IMR-90 (cell line): ENCODE data around the gene KLHL28. TPM values are rescaled to one million over a fixed set of nuclear protein-coding genes. Genes with fewer than 3 reads are reported as not detected.

Experiments used
- ATAC-seq: fragments of 200-7000 bp; cut with Tn5 transposase; 2 replicates; pipeline ENCODE4 v1.9.1; 2020; ENCODE audit warnings: low read depth, mild to moderate bottlenecking, moderate library complexity
- BruUV-seq: library from RNA; stranded (reverse); fragments of 400-500 nt; replicated peaks from 2 replicates; lab custom pipeline; 2021; lab: Mats Ljungman, UMichigan
- CTCF ChIA-PET: fragments of 300-600 bp; formaldehyde crosslinking; extraction: SDS; loops from one replicate; lab custom pipeline; 2021; ENCODE audit warnings: antibody characterized with exemption; lab: Yijun Ruan, JAX
- POLR2A ChIA-PET: fragments of 300-600 bp; sonication (Branson Sonifier 250); formaldehyde crosslinking; loops from one replicate; lab custom pipeline; 2022; ENCODE audit warnings: antibody characterized with exemption; ENCODE audit not compliant: unreplicated experiment; lab: Charles Lee
- DNase-seq: peaks from one replicate; pipeline ENCODE4 v3.0.0; 2013
- H2AFZ ChIP-seq: replicated peaks from 2 replicates; pipeline ENCODE3; 2013; ENCODE audit warnings: low read length, mild to moderate bottlenecking; ENCODE audit not compliant: poor library complexity
- H2AK5ac ChIP-seq: 2 replicates; pipeline ENCODE4 v1.6.1; 2013; ENCODE audit warnings: low read depth, low read length, inconsistent platforms
- H2AK9ac ChIP-seq: replicated peaks from 2 replicates; pipeline ENCODE3; 2013; ENCODE audit warnings: mild to moderate bottlenecking, low read depth, low read length, moderate library complexity; ENCODE audit not compliant: poor library complexity
- H2BK120ac ChIP-seq: 2 replicates; pipeline ENCODE4 v1.6.1; 2013; ENCODE audit warnings: low read depth, low read length, inconsistent platforms
- H2BK15ac ChIP-seq: 3 replicates; pipeline ENCODE4 v1.6.1; 2013; ENCODE audit warnings: low read depth, low read length, inconsistent platforms
- H2BK20ac ChIP-seq: 2 replicates; pipeline ENCODE4 v1.6.1; 2013; ENCODE audit warnings: low read depth, mild to moderate bottlenecking, inconsistent platforms, low read length, moderate library complexity
- H2BK5ac ChIP-seq: 2 replicates; pipeline ENCODE4 v1.6.1; 2013; ENCODE audit warnings: mild to moderate bottlenecking, low read depth, low read length, inconsistent platforms; ENCODE audit not compliant: poor library complexity, severe bottlenecking
- H3K14ac ChIP-seq: replicated peaks from 2 replicates; pipeline ENCODE4 v1.6.1; 2013; ENCODE audit warnings: low read depth, low read length, inconsistent platforms
- H3K18ac ChIP-seq: 2 replicates; pipeline ENCODE4 v1.6.1; 2013; ENCODE audit warnings: low read depth, low read length, control low read depth
- H3K23ac ChIP-seq: 2 replicates; pipeline ENCODE4 v1.6.1; 2013; ENCODE audit warnings: low read depth, low read length, inconsistent platforms
- H3K27ac ChIP-seq: 2 replicates; pipeline ENCODE4 v1.5.1; 2013; ENCODE audit warnings: mild to moderate bottlenecking, control low read depth, low read length; ENCODE audit not compliant: insufficient read depth
- H3K27me3 ChIP-seq: 2 replicates; pipeline ENCODE4 v1.6.1; 2013; ENCODE audit warnings: low read length; ENCODE audit not compliant: control insufficient read depth, insufficient read depth
- H3K36me3 ChIP-seq: 2 replicates; pipeline ENCODE4 v1.6.1; 2013; ENCODE audit warnings: low read length, mixed read lengths; ENCODE audit not compliant: control insufficient read depth, insufficient read depth
- H3K4ac ChIP-seq: 2 replicates; pipeline ENCODE4 v1.6.1; 2013; ENCODE audit warnings: low read depth, low read length, inconsistent platforms
- H3K4me1 ChIP-seq: 2 replicates; pipeline ENCODE4 v1.6.1; 2013; ENCODE audit warnings: low read length, mixed read lengths; ENCODE audit not compliant: control insufficient read depth, insufficient read depth
- H3K4me2 ChIP-seq: 2 replicates; pipeline ENCODE4 v1.6.1; 2013; ENCODE audit warnings: low read depth, mild to moderate bottlenecking, control low read depth, low read length, moderate library complexity
- H3K4me3 ChIP-seq: 2 replicates; pipeline ENCODE4 v1.5.1; 2013; ENCODE audit warnings: low read depth, mild to moderate bottlenecking, control low read depth, low read length, moderate library complexity; ENCODE audit not compliant: insufficient read depth
- H3K56ac ChIP-seq: 2 replicates; pipeline ENCODE4 v1.6.1; 2013; ENCODE audit warnings: low read length, inconsistent platforms; ENCODE audit not compliant: insufficient read depth; ENCODE audit errors: extremely low read depth
- H3K79me1 ChIP-seq, 2 experiments: 2 replicates each; pipeline ENCODE4 v1.6.1; 2013; ENCODE audit warnings: low read length in 2 of 2, inconsistent platforms in 1 of 2, low read depth in 1 of 2
- H3K9ac ChIP-seq: 2 replicates; pipeline ENCODE4 v1.6.1; 2013; ENCODE audit warnings: low read depth, low read length, control low read depth
- H3K9me1 ChIP-seq: 2 replicates; pipeline ENCODE4 v1.6.1; 2013; ENCODE audit warnings: low read length, inconsistent platforms; ENCODE audit not compliant: insufficient read depth
- H3K9me3 ChIP-seq: 2 replicates; pipeline ENCODE4 v1.6.1; 2013; ENCODE audit warnings: low read length; ENCODE audit not compliant: control insufficient read depth, insufficient read depth
- H4K20me1 ChIP-seq: 2 replicates; pipeline ENCODE4 v1.6.1; 2013; ENCODE audit warnings: low read length, inconsistent platforms; ENCODE audit not compliant: insufficient read depth
- H4K5ac ChIP-seq: 2 replicates; pipeline ENCODE4 v1.6.1; 2013; ENCODE audit warnings: mild to moderate bottlenecking, low read depth, low read length, control low read depth
- H4K8ac ChIP-seq, 2 experiments: 2 replicates each; pipeline ENCODE4 v1.6.1; 2013; ENCODE audit warnings: low read depth in 2 of 2, low read length in 2 of 2, control low read depth in 1 of 2, inconsistent platforms in 1 of 2
- H4K91ac ChIP-seq: 2 replicates; pipeline ENCODE4 v1.6.1; 2013; ENCODE audit warnings: low read depth, low read length, inconsistent platforms; ENCODE audit not compliant: insufficient read depth
- CEBPB ChIP-seq: IDR thresholded peaks from 2 replicates; pipeline ENCODE4 v1.6.1; 2012; ENCODE audit warnings: low read depth, low read length, improper control_type of control experiment
- CHD1 ChIP-seq: IDR thresholded peaks from 2 replicates; pipeline ENCODE4 v1.6.1; 2012; ENCODE audit warnings: low read depth, low read length, improper control_type of control experiment
- MAFK ChIP-seq: IDR thresholded peaks from 2 replicates; pipeline ENCODE4 v1.6.1; 2012; ENCODE audit warnings: low read depth, low read length, improper control_type of control experiment
- MXI1 ChIP-seq: IDR thresholded peaks from 2 replicates; pipeline ENCODE4 v1.6.1; 2012; ENCODE audit warnings: low read depth, mild to moderate bottlenecking, low read length, moderate library complexity, borderline replicate concordance
- RAD21 ChIP-seq: IDR thresholded peaks from 2 replicates; pipeline ENCODE4 v1.6.1; 2012; ENCODE audit warnings: low read length, improper control_type of control experiment
- RFX5 ChIP-seq: IDR thresholded peaks from 2 replicates; pipeline ENCODE4 v1.8.0; 2012; ENCODE audit warnings: low read depth, mild to moderate bottlenecking, low read length, moderate library complexity
- USF2 ChIP-seq: fragments of 150-350 bp; IDR thresholded peaks from 2 replicates; pipeline ENCODE4 v1.6.1; 2017; ENCODE audit warnings: mild to moderate bottlenecking, antibody characterized with exemption, low read length, low read depth
- WGBS, 2 experiments: methylation state at CpG; one replicate each; pipeline versions ENCODE4 v1.1.5 to v1.1.7; 2013; ENCODE audit warnings: missing lambda C conversion rate in 2 of 2; ENCODE audit not compliant: insufficient read length in 1 of 2; ENCODE audit errors: extremely low coverage in 2 of 2; 5-methylcytosine and 5-hydroxymethylcytosine counted together
- dilution Hi-C: fragments of 300-500 bp; cut with HindIII; formaldehyde crosslinking; loops from one replicate; pipeline ENCODE4 v1.14.3; 2018; ENCODE audit warnings: low sequenced_read_pairs; ENCODE audit not compliant: unreplicated experiment
- in situ Hi-C: fragments of 300-500 bp; cut with MboI; formaldehyde crosslinking; loops from 3 replicates; pipeline ENCODE4 v1.14.3; 2019; ENCODE audit warnings: low sequenced_read_pairs, inconsistent platforms, mixed read lengths
- intact Hi-C: fragments of 100-400 bp; cut with micrococcal nuclease; formaldehyde crosslinking; loops from 2 replicates; pipeline ENCODE4 v1.10.0; 2022
- polyA plus RNA-seq, 3 experiments: library from polyadenylated mRNA; depleted of rRNA; stranded (reverse); fragments of >200 nt; gene quantifications; 2 replicates each; pipeline ENCODE4 v1.2.3, GENCODE V29; 2012; ENCODE audit warnings: low replicate concordance in 1 of 3
- total RNA-seq: library from RNA; depleted of rRNA; stranded (reverse); fragments of >200 nt; gene quantifications from 2 replicates; pipeline ENCODE4 v1.2.3, GENCODE V29; 2012

The KLHL28 gene
- total and polyA plus RNA-seq, 2 of the 4 experiments (the other 2 are of a cell fraction): 2.9 to 7.7 TPM

GRCh38 chr14:44960146-44960545, 1.6 kb downstream of the KLHL28 start:
- Histone ChIP-seq H3K56ac (no peak overlapping the region), H2AK5ac (no peak overlapping the region), H2BK120ac (no peak overlapping the region), H4K5ac (no peak overlapping the region), H3K14ac (peak overlapping the region; percentile 71), H3K4me1 (no peaks in the 10 kb centered on the region; the same call in 1 of the 2 replicates), H2AK9ac (no peak overlapping the region), H3K18ac (no peak overlapping the region), H4K20me1 (peaks cover 21% of the 10 kb centered on the region), H2BK15ac (no peak overlapping the region), H3K79me1 (peaks cover 10 to 47% of the 10 kb centered on the region in 2 experiments), H3K27ac (peak overlapping the region; percentile 2; the same call in 1 of the 2 replicates), H3K4me3 (peak overlapping the region; percentile 68), H3K27me3 (no peaks in the 10 kb centered on the region), H2BK20ac (no peak overlapping the region), H4K8ac (no peak overlapping the region), H2AFZ (no peak overlapping the region), H3K4me2 (peak overlapping the region; percentile 32), H3K23ac (peak overlapping the region; percentile 86; the same call in 1 of the 2 replicates), H2BK5ac (peak overlapping the region; percentile 28), H3K9me1 (0 out of 2 replicates have a peak, but pooled peaks cover 2% of the 10 kb centered on the region), H3K4ac (peak overlapping the region; percentile 10; the same call in 1 of the 2 replicates), H3K9ac (peak overlapping the region; percentile 82; the same call in 1 of the 2 replicates), H3K9me3 (no peaks in the 10 kb centered on the region), H4K91ac (no peak overlapping the region), H3K36me3 (no peaks in the 10 kb centered on the region)
- CTCF ChIA-PET: no interaction called here
- intact Hi-C loops: loop anchor here (5.0 kb wide), 2 partner anchors 127 to 307 kb away; no protein-coding TSS in a partner anchor
- POLR2A ChIA-PET: no interaction called here
- in situ Hi-C loops: loop anchor here (10.0 kb wide), 1 partner anchor 175 kb away; the partner anchor contains the start of genes FANCM and FKBP3
- dilution Hi-C loops: no loop called here
- no CpG with 5 or more reads among the region's 2 CpGs for WGBS, 2 experiments
- no TSS peak for BruUV-seq
- no peak for TF ChIP-seq CHD1
- no peak for TF ChIP-seq MAFK
- TF ChIP-seq MXI1: no peak
- no peak for TF ChIP-seq RFX5
- TF ChIP-seq RAD21: no peak
- no peak for TF ChIP-seq USF2
- TF ChIP-seq CEBPB: no peak
- ATAC-seq (no peak), DNase-seq (no peak)
